ENCODE results near the gene NPHP3.

GRCh38 chr3:132716372-132716771 is 5.8 kb downstream of the NPHP3 start:
- TF ChIP-seq, protein P1, sequence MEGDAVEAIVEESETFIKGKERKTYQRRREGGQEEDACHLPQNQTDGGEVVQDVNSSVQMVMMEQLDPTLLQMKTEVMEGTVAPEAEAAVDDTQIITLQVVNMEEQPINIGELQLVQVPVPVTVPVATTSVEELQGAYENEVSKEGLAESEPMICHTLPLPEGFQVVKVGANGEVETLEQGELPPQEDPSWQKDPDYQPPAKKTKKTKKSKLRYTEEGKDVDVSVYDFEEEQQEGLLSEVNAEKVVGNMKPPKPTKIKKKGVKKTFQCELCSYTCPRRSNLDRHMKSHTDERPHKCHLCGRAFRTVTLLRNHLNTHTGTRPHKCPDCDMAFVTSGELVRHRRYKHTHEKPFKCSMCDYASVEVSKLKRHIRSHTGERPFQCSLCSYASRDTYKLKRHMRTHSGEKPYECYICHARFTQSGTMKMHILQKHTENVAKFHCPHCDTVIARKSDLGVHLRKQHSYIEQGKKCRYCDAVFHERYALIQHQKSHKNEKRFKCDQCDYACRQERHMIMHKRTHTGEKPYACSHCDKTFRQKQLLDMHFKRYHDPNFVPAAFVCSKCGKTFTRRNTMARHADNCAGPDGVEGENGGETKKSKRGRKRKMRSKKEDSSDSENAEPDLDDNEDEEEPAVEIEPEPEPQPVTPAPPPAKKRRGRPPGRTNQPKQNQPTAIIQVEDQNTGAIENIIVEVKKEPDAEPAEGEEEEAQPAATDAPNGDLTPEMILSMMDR (IDR thresholded peaks at IDR 0.05), result no peak
- TF ChIP-seq POLR2A (IDR thresholded peaks at IDR 0.05), result no peak

All from vagina (tissue), 2 donors.